Measurements from ENCODE around the gene PDZRN3. TPM values are rescaled to one million over a fixed set of nuclear protein-coding genes. Genes with fewer than 3 reads are reported as not detected.

Gene PDZRN3
- total and polyA plus RNA-seq, 2 experiments from 2014 or later: 22.3 to 35.6 TPM

DNA sequence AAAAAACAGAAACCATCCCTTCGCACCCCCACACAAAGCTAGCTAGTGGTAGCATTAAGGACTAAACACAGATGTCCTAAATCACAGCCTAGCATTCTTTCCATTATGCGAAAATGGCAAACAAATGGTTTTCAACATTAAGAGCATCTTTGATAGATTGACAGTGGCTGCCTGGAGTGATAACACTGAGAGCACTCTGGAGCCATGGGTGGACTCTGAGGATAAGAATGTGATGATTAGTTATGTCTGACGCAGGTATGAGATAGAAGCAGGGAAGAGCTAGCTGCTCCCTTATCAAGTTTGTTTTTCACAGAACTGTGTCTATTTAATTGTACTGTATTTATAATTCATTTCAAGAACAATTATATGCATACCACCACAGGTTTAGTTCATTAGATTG, 142.9 kb downstream of the PDZRN3 start:
- no peak for TF ChIP-seq EZH2 (IDR thresholded peaks at IDR 0.05; ENCODE audit: insufficient read depth, poor library complexity, severe bottlenecking)
- TF ChIP-seq EZH2phosphoT487 (IDR thresholded peaks at IDR 0.05; ENCODE audit: insufficient read depth, low read depth): no peak
- H3K4me2 ChIP-seq (ENCODE audit: unreplicated experiment): no peak overlapping the region
- peaks cover 79% of the 10 kb centered on the region for H3K79me2 ChIP-seq (ENCODE audit: insufficient read depth)
- no peak overlapping the region for H3K4me3 ChIP-seq
- H3K9me3 ChIP-seq (ENCODE audit: low read depth): no peaks in the 10 kb centered on the region
- in situ Hi-C loops (cut with MboI): no loop called here
- no peaks in the 10 kb centered on the region for H3F3A ChIP-seq (ENCODE audit: insufficient read depth)
- H3K9me2 ChIP-seq (ENCODE audit: insufficient read depth): no peaks in the 10 kb centered on the region
- no peak for DNase-seq
- H2AFZ ChIP-seq: no peak overlapping the region
- no peaks in the 10 kb centered on the region for H3K36me3 ChIP-seq (ENCODE audit: low read depth)
- 85 to 92% methylated on average over 3 of the region's 3 CpGs for WGBS, 2 experiments (ENCODE audit: low coverage in 1 of 2, low lambda C conversion rate in 2 of 2, missing lambda C conversion rate in 2 of 2)
- H4K20me1 ChIP-seq (ENCODE audit: insufficient read depth): no peaks in the 10 kb centered on the region
- no peak overlapping the region for H3K27ac ChIP-seq
- H3K4me1 ChIP-seq (ENCODE audit: insufficient read depth): peaks cover 29% of the 10 kb centered on the region
- H3K9ac ChIP-seq: no peak overlapping the region
- no peaks in the 10 kb centered on the region for H3K27me3 ChIP-seq (replicated peaks; ENCODE audit: insufficient read depth)

- Histone ChIP-seq H3K27me3 (replicated peaks; ENCODE audit: insufficient read depth) (no peaks in the 10 kb centered on the region), H3K4me1 (ENCODE audit: insufficient read depth) (peaks cover 20% of the 10 kb centered on the region), H2AFZ (no peak overlapping the region), H3K9ac (no peak overlapping the region), H3K36me3 (ENCODE audit: low read depth) (no peaks in the 10 kb centered on the region), H3K27ac (no peak overlapping the region), H3K9me3 (ENCODE audit: low read depth) (no peaks in the 10 kb centered on the region), H3K4me2 (ENCODE audit: unreplicated experiment) (no peak overlapping the region), H3K4me3 (no peak overlapping the region), H4K20me1 (ENCODE audit: insufficient read depth) (no peaks in the 10 kb centered on the region), H3F3A (ENCODE audit: insufficient read depth) (no peaks in the 10 kb centered on the region), H3K79me2 (ENCODE audit: insufficient read depth) (peaks cover 78% of the 10 kb centered on the region), H3K9me2 (ENCODE audit: insufficient read depth) (no peaks in the 10 kb centered on the region)
- TF ChIP-seq EZH2 (IDR thresholded peaks at IDR 0.05; ENCODE audit: insufficient read depth, poor library complexity, severe bottlenecking) (no peak), EZH2phosphoT487 (IDR thresholded peaks at IDR 0.05; ENCODE audit: insufficient read depth, low read depth) (no peak)
- in situ Hi-C loops (cut with MboI): no loop called here
- 44 to 49% methylated on average over 3 of the region's 3 CpGs for WGBS, 2 experiments (ENCODE audit: low coverage in 1 of 2, low lambda C conversion rate in 2 of 2, missing lambda C conversion rate in 2 of 2)
- DNase-seq: peak; percentile 58
Observed at GRCh38 chr3:73480187-73480672, 144.5 kb downstream of the PDZRN3 start.

DNA sequence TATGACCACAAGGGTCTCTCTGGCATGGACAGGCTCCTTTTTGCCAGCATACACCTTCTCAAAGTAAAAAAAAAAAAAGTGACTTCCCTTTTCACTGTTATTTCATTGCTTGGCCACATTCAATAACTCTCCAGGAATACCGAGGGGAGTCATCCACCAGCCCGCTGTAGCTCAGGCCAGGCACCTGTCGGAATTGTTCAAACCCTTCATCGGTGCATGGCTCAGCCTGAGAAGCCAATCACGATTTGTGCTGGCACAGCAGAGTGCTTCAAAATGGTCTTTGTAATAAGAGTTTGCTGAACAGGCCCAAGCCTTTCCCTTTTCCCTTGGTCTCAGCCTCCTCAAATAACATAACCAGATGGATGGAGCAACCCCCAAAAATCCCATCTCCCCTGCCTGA, 145.4 kb downstream of the PDZRN3 start:
- Histone ChIP-seq H3K27ac (no peak overlapping the region), H3K4me2 (ENCODE audit: unreplicated experiment) (no peak overlapping the region), H3F3A (ENCODE audit: insufficient read depth) (no peaks in the 10 kb centered on the region), H3K9me2 (ENCODE audit: insufficient read depth) (no peaks in the 10 kb centered on the region), H3K36me3 (ENCODE audit: low read depth) (no peaks in the 10 kb centered on the region), H3K4me3 (no peak overlapping the region), H3K4me1 (ENCODE audit: insufficient read depth) (peaks cover 13% of the 10 kb centered on the region), H3K79me2 (ENCODE audit: insufficient read depth) (peaks cover 75% of the 10 kb centered on the region), H3K27me3 (replicated peaks; ENCODE audit: insufficient read depth) (no peaks in the 10 kb centered on the region), H2AFZ (no peak overlapping the region), H3K9ac (no peak overlapping the region), H4K20me1 (ENCODE audit: insufficient read depth) (no peaks in the 10 kb centered on the region), H3K9me3 (ENCODE audit: low read depth) (no peaks in the 10 kb centered on the region)
- in situ Hi-C loops (cut with MboI): no loop called here
- TF ChIP-seq EZH2 (IDR thresholded peaks at IDR 0.05; ENCODE audit: insufficient read depth, poor library complexity, severe bottlenecking) (no peak), EZH2phosphoT487 (IDR thresholded peaks at IDR 0.05; ENCODE audit: insufficient read depth, low read depth) (no peak)
- 83 to 91% methylated on average over 5 of the region's 5 CpGs for WGBS, 2 experiments (ENCODE audit: low coverage in 1 of 2, low lambda C conversion rate in 2 of 2, missing lambda C conversion rate in 2 of 2)
- DNase-seq: no peak

DNA sequence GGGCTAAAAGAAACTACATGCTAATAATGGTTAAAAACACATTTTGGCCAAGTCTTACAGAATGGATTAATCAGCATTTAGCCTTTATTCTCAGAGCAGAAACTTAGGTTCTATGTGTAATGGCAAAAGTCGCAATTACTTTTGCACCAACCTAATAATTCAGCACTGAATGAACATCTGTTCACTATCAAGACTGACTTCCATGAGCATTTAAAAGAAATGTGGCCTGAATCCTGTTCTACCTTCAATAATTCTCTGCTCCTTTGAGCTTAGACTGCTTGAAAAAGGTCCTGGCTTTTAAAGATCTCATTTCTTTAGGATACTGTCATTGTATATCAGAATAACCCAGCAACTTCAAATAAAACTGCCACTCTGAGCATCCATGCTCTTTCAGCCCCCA, 145.9 kb downstream of the PDZRN3 start:
- Histone ChIP-seq H3K4me1 (ENCODE audit: insufficient read depth) (peaks cover 10% of the 10 kb centered on the region; the same call in 1 of the 2 replicates), H3K36me3 (ENCODE audit: low read depth) (no peaks in the 10 kb centered on the region), H2AFZ (no peak overlapping the region), H3F3A (ENCODE audit: insufficient read depth) (no peaks in the 10 kb centered on the region), H4K20me1 (ENCODE audit: insufficient read depth) (no peaks in the 10 kb centered on the region), H3K4me3 (no peak overlapping the region), H3K4me2 (ENCODE audit: unreplicated experiment) (no peak overlapping the region), H3K79me2 (ENCODE audit: insufficient read depth) (peaks cover 75% of the 10 kb centered on the region), H3K9ac (no peak overlapping the region), H3K27ac (no peak overlapping the region), H3K9me3 (ENCODE audit: low read depth) (no peaks in the 10 kb centered on the region), H3K27me3 (replicated peaks; ENCODE audit: insufficient read depth) (no peaks in the 10 kb centered on the region), H3K9me2 (ENCODE audit: insufficient read depth) (no peaks in the 10 kb centered on the region)
- WGBS, 2 experiments (ENCODE audit: low coverage in 1 of 2, low lambda C conversion rate in 2 of 2, missing lambda C conversion rate in 2 of 2): 23 to 29% methylated on average over 1 of the region's 1 CpG
- TF ChIP-seq EZH2phosphoT487 (IDR thresholded peaks at IDR 0.05; ENCODE audit: insufficient read depth, low read depth) (no peak), EZH2 (IDR thresholded peaks at IDR 0.05; ENCODE audit: insufficient read depth, poor library complexity, severe bottlenecking) (no peak)
- in situ Hi-C loops (cut with MboI): no loop called here
- DNase-seq: no peak

DNA sequence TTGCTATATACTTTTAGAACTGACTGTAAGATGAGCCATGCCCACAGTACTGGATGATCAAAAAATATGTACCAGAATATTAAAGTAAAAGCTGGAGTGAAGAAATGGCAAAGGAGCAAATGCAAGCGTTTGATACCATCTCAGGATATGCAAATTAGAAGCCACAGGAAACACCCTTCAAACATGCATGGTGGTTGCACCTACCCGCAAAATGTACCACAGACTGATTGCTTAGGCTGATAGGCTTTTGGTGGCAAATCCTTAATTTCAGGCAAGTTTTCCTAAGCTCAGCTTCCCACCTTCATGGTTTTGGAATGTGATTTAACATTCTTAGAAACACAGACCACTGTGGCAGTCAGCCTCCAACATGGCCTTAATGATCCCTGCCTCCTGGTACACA, 149.0 kb downstream of the PDZRN3 start:
- Histone ChIP-seq H2AFZ (no peak overlapping the region), H3K4me1 (ENCODE audit: insufficient read depth) (peaks cover 11% of the 10 kb centered on the region), H3F3A (ENCODE audit: insufficient read depth) (no peaks in the 10 kb centered on the region), H3K27me3 (replicated peaks; ENCODE audit: insufficient read depth) (no peaks in the 10 kb centered on the region), H3K36me3 (ENCODE audit: low read depth) (no peaks in the 10 kb centered on the region), H3K9ac (no peak overlapping the region), H4K20me1 (ENCODE audit: insufficient read depth) (no peaks in the 10 kb centered on the region), H3K9me3 (ENCODE audit: low read depth) (no peaks in the 10 kb centered on the region), H3K9me2 (ENCODE audit: insufficient read depth) (no peaks in the 10 kb centered on the region), H3K79me2 (ENCODE audit: insufficient read depth) (peaks cover 74% of the 10 kb centered on the region), H3K27ac (no peak overlapping the region), H3K4me3 (no peak overlapping the region), H3K4me2 (ENCODE audit: unreplicated experiment) (no peak overlapping the region)
- DNase-seq: no peak
- in situ Hi-C loops (cut with MboI): no loop called here
- TF ChIP-seq EZH2 (IDR thresholded peaks at IDR 0.05; ENCODE audit: insufficient read depth, poor library complexity, severe bottlenecking): no peak
- TF ChIP-seq EZH2phosphoT487 (IDR thresholded peaks at IDR 0.05; ENCODE audit: insufficient read depth, low read depth): no peak
- 92 to 95% methylated on average over 2 of the region's 2 CpGs for WGBS, 2 experiments (ENCODE audit: low coverage in 1 of 2, low lambda C conversion rate in 2 of 2, missing lambda C conversion rate in 2 of 2)
